HG03378 (cell line): ENCODE data around the gene IL17RA.
"Not testable (repeated sequence)": the region's sequence is repeated elsewhere in the genome, so short reads cannot be mapped to it uniquely, and the experiment has no call there.

Source experiments
- ATAC-seq: cut with Tn5 transposase; IDR thresholded peaks from one replicate; pipeline ENCODE4 v1.9.1; 2021; ENCODE audit warnings: mild to moderate bottlenecking, moderate library complexity; ENCODE audit not compliant: unreplicated experiment

Gene IL17RA

GRCh38 chr22:17118342-17118741 lies 33.5 kb downstream of the IL17RA start:
- no peak for ATAC-seq

- no peak for ATAC-seq
These were observed 34.8 kb downstream of the IL17RA start for GRCh38 chr22:17119481-17120202.

- ATAC-seq, result no peak
These were observed 35.5 kb downstream of the IL17RA start for GRCh38 chr22:17120281-17120680.

GRCh38 chr22:17120711-17121232 lies 36.0 kb downstream of the IL17RA start:
- ATAC-seq, result no peak

GRCh38 chr22:17121233-17122195 lies 36.7 kb downstream of the IL17RA start, which contains the start of gene TMEM121B:
Gene TMEM121B, minus strand, starts transcription at chr22:17121360. Its CDS starts 233 bp downstream, at chr22:17121127.
- no peak for ATAC-seq

- ATAC-seq, result no peak
These were observed 45.4 kb downstream of the IL17RA start for GRCh38 chr22:17130199-17130598.

GRCh38 chr22:17131686-17132085 lies 46.9 kb downstream of the IL17RA start:
- no peak for ATAC-seq

GRCh38 chr22:17132112-17132511 lies 47.3 kb downstream of the IL17RA start:
- no peak for ATAC-seq

- ATAC-seq, result no peak
These were observed 48.3 kb downstream of the IL17RA start for GRCh38 chr22:17133137-17133536.

- ATAC-seq, result no peak
These were observed 50.5 kb downstream of the IL17RA start for GRCh38 chr22:17135153-17135760.

- ATAC-seq, result no peak
These were observed 52.4 kb downstream of the IL17RA start for GRCh38 chr22:17137170-17137569.

GRCh38 chr22:17137861-17138425 lies 53.1 kb downstream of the IL17RA start:
- no peak for ATAC-seq

- ATAC-seq, result no peak
These were observed 53.7 kb downstream of the IL17RA start for GRCh38 chr22:17138513-17138912.

GRCh38 chr22:17140022-17140421 lies 55.2 kb downstream of the IL17RA start:
- no peak for ATAC-seq

GRCh38 chr22:17140826-17141766 lies 56.3 kb downstream of the IL17RA start:
- no peak for ATAC-seq

- ATAC-seq, result no peak
These were observed 58.3 kb downstream of the IL17RA start for GRCh38 chr22:17143101-17143500.

GRCh38 chr22:17143826-17144225 lies 59.0 kb downstream of the IL17RA start:
- no peak for ATAC-seq

- no peak for ATAC-seq
These were observed 60.4 kb downstream of the IL17RA start for GRCh38 chr22:17145021-17145680.

- not testable (repeated sequence) for ATAC-seq
These were observed 62.7 kb downstream of the IL17RA start for GRCh38 chr22:17147458-17147857.
